ENCODE results near the gene CLMP.

Gene CLMP

DNA sequence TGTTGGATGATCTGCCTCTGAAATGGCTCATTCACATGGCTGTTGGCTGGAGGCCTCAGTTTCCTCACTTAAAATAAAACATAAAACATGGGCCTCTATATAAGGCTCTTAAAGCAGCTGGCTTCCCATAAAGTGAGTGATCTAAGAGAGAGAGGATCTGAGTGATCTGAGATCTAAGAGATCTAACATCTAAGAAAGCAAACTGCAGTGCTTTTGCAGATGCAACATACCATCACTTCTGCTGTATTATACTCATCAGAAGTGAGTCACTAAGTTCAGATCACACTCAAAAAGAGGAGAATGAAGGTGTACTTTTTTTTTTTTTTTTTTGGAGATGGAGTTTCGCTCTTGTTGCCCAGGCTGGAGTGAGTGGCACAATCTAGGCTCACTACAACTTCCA is 115.0 kb downstream of the CLMP start:
- Mint-ChIP-seq H3K9me3 (no peaks in the 10 kb centered on the region), H3K27ac (no peak overlapping the region), H3K4me1 (peaks cover 22% of the 10 kb centered on the region), H3K4me3 (no peak overlapping the region), H3K36me3 (no peaks in the 10 kb centered on the region)
- DNase-seq (ENCODE audit: low spot score in 2 of 2): no peak
- peak; percentile 46 for ATAC-seq

DNA sequence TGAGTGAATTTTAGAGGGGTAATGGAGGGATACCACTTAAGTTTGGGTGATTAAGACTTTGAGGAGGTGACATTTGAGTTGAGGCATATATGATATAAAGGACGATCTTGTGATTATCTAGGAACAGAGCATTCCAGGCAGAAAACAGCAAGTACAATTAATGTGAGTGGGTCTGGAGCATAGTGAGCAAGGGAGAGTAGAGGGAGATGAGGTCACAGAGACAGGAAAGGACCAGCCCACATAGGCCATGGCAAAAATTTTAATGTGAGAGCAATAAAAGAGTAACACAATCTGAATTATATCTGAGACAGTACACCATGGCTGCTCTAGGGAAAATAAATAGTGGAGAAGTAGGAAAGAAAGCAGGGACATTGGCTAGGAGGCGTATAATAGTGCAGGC is 118.6 kb downstream of the CLMP start:
- Mint-ChIP-seq H3K27ac (no peak overlapping the region), H3K9me3 (no peaks in the 10 kb centered on the region), H3K4me1 (peaks cover 28% of the 10 kb centered on the region), H3K36me3 (peaks cover 5% of the 10 kb centered on the region), H3K4me3 (no peak overlapping the region)
- ATAC-seq (no peak), DNase-seq (ENCODE audit: low spot score in 2 of 2) (no peak)

DNA sequence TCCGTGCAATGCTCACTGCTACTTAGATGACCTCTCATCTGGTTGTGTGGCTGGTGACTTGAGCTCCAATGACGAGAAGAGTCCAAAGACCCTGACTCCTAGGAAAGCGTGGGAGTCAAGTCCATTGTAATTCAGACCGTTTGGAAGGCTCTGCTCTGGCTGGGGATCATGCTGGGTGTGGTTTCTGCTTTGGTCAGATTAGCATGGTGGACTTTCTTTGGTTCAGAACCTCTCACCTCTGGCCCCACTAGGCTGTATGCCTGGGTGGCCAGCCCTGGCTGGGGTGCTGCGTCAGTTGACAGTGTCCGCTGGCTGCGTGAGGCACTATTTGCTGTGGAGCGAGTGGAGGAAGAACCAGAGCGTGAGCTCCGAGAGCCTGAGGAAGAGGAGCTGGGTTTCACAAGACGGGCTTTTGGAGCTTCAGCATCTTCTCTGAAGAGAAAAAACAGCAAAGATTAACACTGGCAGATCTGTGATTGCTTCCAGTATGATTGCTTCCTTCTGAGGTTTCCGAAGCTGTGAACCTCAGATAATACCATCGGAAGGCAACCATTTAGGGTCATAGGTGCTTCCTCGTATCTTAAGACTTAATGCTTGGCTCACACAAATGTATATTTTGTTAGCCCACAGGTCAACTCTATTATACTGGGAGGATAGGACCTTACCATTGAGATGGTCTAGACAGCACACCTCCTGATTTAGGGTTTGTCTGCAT is 121.5 kb downstream of the CLMP start:
- no peaks in the 10 kb centered on the region for H3K9me3 Mint-ChIP-seq
- H3K36me3 Mint-ChIP-seq: peaks cover 5% of the 10 kb centered on the region
- no peak for ATAC-seq
- H3K27ac Mint-ChIP-seq: no peak overlapping the region
- peaks cover 53% of the 10 kb centered on the region for H3K4me1 Mint-ChIP-seq
- no peak for DNase-seq (ENCODE audit: low spot score in 2 of 2)
- H3K4me3 Mint-ChIP-seq: no peak overlapping the region

DNA sequence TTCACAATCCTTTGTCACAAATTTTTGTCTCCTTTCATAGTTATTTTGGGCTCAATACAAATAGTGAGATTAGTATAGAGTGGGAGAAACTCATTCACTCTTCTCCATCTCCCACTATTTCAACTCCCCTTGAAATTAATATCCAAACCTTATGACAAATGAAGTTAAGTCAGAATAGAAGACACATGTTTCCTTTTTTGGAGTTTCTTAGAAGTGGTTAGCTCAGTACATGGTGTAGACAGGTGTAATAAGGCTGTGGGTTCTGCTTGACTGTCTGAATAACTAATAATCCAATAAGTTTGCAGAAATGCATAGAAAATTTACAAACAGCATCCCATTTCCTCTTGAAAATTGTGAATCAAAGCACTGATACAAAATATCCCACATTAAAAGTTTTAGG is 122.3 kb downstream of the CLMP start:
- H3K36me3 Mint-ChIP-seq: peaks cover 5% of the 10 kb centered on the region
- peaks cover 57% of the 10 kb centered on the region for H3K4me1 Mint-ChIP-seq
- H3K27ac Mint-ChIP-seq: peak overlapping the region; percentile 91
- no peak for DNase-seq (ENCODE audit: low spot score in 2 of 2)
- H3K4me3 Mint-ChIP-seq: no peak overlapping the region
- no peaks in the 10 kb centered on the region for H3K9me3 Mint-ChIP-seq
- peak; percentile 4 for ATAC-seq

DNA sequence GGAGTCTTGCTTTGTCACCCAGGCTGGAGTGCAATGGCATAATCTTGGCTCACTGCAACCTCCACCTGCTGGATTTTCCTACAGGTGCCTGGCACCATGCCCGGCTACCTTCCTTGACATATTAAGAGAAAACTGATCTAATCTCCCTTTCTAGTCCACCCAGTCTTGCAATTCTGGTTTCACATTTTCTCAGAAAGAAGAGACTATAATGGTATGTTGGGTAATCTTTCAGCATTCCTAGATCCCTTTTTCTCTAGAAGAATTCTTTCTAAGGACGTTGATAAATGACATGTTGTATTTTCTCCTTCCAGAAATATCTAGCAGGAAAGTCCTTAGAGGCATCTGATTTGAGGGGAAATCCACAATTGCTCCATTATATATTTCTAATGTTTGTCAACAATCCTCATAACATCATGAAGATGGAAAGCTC is 122.7 kb downstream of the CLMP start:
- Mint-ChIP-seq H3K27ac (peak overlapping the region; percentile 91), H3K4me3 (no peak overlapping the region), H3K36me3 (peaks cover 5% of the 10 kb centered on the region), H3K4me1 (peaks cover 57% of the 10 kb centered on the region), H3K9me3 (no peaks in the 10 kb centered on the region)
- DNase-seq (ENCODE audit: low spot score in 2 of 2): no peak
- ATAC-seq: no peak

DNA sequence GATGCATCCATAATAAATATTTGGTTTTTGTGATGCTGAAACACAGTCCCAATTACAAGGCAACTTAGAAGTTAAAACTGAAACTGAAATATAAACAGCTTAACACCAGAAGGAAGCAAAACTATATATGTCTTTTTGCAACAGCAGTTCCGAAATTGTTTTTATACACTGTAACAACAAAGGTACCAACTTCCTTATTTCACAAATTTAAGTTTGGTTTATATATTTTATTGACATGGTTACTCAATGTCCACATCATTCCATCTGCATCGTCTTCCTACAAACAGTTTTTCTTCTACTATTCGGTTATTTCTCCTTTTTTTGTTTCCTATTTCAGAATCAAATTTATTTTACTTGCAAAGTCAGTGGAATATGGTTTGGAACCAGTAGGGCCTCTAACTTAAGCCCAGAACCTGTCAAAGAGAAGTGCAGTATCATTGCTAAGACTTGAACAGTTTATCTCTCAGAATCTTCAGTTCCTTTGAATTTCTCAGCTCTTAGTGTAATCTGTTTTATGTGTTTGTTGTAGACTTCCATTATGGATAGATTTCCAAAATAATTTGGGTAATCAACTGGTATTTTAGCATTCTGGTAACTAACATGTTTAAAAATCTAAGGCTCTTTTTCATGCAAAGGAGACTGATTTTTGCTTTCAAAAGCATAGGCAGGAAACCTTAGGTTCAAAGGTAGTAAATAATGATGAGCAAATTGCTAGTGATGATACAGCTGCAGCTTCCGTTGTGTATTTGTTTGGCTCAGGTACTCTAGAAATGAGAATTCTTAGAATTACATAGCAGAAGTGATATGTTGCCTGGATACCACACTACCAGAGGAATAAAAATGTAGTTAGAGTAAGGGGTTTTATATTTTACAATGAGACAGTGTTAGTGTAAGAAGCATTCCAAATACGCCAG is 124.9 kb downstream of the CLMP start:
- peaks cover 5% of the 10 kb centered on the region for H3K36me3 Mint-ChIP-seq
- H3K9me3 Mint-ChIP-seq: no peaks in the 10 kb centered on the region
- ATAC-seq: peak; percentile 95
- peak overlapping the region; percentile 70 for H3K4me3 Mint-ChIP-seq
- peak overlapping the region; percentile 91 for H3K27ac Mint-ChIP-seq
- H3K4me1 Mint-ChIP-seq: peaks cover 60% of the 10 kb centered on the region
- DNase-seq (ENCODE audit: low spot score in 2 of 2): no peak

DNA sequence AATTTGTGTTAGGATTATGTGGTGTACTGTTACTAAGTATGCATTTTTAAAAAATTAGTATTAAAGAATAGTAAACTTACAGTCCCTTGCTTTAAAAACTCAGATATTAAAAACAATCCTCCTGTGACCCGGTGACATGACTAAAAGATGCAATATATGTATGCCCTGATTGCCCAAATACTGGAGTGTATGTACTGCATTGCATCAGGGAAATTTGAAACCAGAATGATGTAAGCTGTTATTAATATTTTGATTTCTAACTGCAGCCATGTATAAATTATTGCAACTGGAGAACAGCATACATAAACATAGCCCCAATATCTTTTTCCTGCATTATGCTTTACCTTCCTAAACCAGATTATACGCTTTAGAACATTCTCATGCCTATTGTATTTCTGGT is 129.4 kb downstream of the CLMP start:
- H3K36me3 Mint-ChIP-seq: peaks cover 39% of the 10 kb centered on the region
- no peaks in the 10 kb centered on the region for H3K9me3 Mint-ChIP-seq
- H3K27ac Mint-ChIP-seq: peak overlapping the region; percentile 100
- DNase-seq (ENCODE audit: low spot score in 2 of 2) (no peak), ATAC-seq (no peak)
- H3K4me1 Mint-ChIP-seq: peaks cover 55% of the 10 kb centered on the region
- peak overlapping the region; percentile 3 for H3K4me3 Mint-ChIP-seq

DNA sequence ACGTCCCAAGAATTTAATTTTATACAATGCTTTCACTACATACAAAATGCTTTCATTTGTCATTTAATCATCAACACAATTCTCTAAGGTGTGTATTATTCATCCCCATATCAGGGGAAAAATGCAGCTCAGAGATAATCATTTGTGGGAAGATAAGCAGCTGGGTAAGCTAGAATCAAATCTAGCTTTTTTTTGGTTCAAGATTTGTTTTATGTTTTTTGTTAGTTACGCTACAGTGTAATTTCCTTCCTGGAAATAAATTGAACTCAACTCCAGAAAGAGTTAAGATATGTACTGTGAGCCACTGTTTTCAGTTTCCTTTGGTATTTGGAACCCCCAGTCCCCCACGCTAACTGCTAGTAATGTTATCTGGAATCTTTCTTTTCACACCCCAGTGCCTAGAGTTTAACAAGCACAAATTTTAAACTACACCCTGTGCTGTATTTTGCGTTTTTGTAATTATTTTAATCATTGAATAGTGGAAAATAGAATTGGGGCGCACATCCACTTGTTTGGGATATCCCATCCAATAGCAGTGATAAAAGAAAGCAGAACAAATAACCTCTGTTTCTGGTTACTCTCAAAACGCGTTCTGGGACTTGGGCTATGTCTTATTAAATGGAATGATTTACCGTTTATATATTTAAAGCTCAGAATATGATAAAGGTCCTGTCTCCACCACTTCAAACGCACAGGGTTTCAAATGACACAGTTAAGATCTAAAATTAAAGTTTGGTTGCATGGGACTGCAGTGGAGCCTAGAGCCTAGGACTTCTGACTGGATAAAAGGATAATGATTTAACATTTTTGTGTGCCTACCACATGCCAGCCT is 131.0 kb downstream of the CLMP start:
- peak overlapping the region; percentile 98 for H3K4me3 Mint-ChIP-seq
- H3K27ac Mint-ChIP-seq: peak overlapping the region; percentile 100
- H3K36me3 Mint-ChIP-seq: peaks cover 55% of the 10 kb centered on the region
- H3K9me3 Mint-ChIP-seq: no peaks in the 10 kb centered on the region
- DNase-seq (ENCODE audit: low spot score in 2 of 2): no peak
- ATAC-seq: no peak
- peaks cover 47% of the 10 kb centered on the region for H3K4me1 Mint-ChIP-seq

DNA sequence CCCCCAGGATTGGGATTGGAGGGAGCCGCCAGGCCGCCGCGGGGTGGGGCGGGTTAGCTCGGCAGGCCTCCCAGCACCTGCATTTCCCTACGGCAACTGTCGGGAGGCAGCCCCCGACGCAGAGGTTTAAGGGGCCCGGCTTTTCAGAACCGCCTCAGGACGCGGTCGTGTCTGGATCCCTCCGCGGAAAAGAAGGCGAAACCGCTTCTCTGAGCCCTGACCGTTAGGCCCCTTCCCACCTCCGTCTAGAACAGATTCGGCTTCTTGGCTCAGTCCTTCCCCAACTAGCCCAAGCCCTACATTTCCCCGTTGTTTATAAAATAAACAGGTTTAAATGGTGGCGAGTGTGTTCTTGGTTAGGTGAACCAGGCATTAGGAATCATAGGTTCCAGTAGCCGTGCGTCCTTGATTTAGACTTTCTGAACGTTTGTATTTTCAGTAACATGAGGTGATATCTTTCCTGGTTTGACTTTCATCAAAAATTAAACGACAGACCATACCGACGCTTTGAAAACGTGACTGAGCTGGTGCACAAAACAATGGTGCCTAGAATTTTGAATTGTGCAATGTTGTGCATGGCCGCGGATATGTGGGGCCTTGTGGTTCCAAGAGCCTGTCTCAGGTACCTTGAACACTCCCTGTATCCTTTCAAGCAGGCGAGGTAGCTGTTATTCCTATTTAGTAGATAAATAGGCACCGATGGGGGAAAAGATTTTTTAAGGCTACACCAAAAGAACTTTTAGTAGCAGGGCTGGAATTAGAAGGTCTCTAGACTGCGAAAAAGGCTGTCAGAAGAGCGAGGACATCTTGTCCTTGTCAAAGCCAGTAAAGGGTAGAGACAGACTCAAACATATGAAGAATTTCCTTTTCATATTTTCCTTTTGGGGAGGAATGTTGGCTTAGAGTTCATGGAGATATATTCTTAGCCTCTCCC is 131.9 kb downstream of the CLMP start:
- Mint-ChIP-seq H3K9me3 (no peaks in the 10 kb centered on the region), H3K4me3 (peak overlapping the region; percentile 98), H3K27ac (peak overlapping the region; percentile 100), H3K4me1 (peaks cover 48% of the 10 kb centered on the region), H3K36me3 (peaks cover 64% of the 10 kb centered on the region)
- no peak for DNase-seq (ENCODE audit: low spot score in 2 of 2)
- peak; percentile 0 for ATAC-seq

DNA sequence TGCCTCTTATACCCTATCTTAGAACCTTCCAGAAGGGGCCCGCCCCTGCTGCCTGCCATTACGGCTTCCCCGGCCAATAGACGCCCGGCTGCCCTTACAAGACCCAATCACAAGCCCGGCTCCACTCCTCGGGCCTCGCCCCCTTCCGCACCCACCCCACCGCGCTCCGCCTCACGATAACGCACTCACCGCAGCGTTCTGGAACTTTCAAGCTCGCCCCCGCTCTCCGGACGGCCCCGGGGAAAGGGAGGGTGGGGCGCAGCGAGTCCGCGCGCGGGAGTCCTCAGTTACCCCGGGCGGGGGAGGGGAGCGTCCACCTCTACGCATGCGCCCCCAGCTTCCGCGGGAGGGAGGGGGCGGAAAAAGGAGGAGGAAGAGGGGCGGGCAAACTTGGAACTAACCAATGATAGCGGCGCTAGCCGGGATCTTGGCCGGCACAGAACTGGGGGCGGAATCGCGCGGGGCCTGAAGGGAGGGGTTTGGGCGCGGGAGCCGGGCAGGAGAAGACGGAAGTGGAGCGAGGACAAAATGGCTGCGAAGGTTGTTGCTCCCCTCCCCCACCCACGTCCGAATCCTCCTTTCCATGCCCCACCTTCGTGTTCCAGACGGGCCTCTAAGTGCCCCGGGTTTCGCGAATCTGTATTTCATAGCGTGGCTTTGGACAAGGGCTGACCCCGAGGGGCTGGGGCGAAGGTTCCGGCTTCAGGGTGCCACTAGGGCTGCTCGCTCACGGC is 132.7 kb downstream of the CLMP start:
- Mint-ChIP-seq H3K4me1 (peaks cover 56% of the 10 kb centered on the region), H3K4me3 (peak overlapping the region; percentile 98), H3K27ac (peak overlapping the region; percentile 100), H3K9me3 (no peaks in the 10 kb centered on the region), H3K36me3 (peaks cover 72% of the 10 kb centered on the region)
- DNase-seq (ENCODE audit: low spot score in 2 of 2) (peak; percentile 99 to 100), ATAC-seq (peak; percentile 93)

DNA sequence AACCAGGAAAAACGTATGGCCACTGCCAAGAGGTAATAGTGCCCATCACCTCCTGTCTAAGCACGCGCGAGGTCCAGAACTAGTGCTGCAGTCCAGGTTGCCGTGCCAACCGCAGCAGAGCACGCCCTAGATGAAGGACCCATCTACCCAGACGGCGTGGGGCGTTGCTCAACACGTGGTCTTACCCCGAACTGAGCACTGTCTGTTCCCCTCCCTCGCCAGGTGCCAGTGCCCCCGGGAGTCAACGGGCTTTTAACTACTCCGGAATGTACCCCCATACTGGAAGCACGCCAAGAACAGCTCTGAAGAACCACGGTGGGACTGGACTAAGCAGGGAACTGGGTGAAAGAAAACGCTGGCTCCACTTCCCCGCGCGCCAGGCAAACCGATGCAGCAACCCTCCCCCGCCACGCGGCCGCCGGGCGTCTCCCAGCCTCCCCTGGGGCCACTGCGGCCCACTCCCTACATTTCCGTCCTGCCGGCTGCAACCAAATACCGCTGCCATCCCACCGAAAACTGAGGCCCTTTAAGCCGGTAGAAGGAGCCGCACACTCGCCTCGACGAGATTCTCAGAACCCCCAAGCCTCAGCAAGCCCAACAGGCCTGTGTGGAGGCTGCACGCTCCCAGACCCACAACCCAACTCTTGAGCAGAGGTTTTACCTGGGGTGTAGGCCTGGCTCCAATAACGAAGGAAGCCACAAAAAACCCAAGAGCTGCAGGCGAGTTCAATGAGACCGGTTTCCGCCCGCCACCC is 133.5 kb downstream of the CLMP start, which contains the start of gene HSPA8:
Gene HSPA8 (minus strand): TSS at position 734 of the 755 bp plus-strand sequence. CDS start 812 bp downstream, outside the sequence.
- DNase-seq (ENCODE audit: low spot score in 2 of 2): peak; percentile 49 to 87
- Mint-ChIP-seq H3K9me3 (no peaks in the 10 kb centered on the region), H3K27ac (peak within 1 kb of the TSS; percentile 100), H3K36me3 (peaks cover 80% of the 10 kb centered on the region), H3K4me1 (peaks cover 63% of the 10 kb centered on the region), H3K4me3 (peak within 1 kb of the TSS; percentile 98)
- peak; percentile 38 for ATAC-seq

DNA sequence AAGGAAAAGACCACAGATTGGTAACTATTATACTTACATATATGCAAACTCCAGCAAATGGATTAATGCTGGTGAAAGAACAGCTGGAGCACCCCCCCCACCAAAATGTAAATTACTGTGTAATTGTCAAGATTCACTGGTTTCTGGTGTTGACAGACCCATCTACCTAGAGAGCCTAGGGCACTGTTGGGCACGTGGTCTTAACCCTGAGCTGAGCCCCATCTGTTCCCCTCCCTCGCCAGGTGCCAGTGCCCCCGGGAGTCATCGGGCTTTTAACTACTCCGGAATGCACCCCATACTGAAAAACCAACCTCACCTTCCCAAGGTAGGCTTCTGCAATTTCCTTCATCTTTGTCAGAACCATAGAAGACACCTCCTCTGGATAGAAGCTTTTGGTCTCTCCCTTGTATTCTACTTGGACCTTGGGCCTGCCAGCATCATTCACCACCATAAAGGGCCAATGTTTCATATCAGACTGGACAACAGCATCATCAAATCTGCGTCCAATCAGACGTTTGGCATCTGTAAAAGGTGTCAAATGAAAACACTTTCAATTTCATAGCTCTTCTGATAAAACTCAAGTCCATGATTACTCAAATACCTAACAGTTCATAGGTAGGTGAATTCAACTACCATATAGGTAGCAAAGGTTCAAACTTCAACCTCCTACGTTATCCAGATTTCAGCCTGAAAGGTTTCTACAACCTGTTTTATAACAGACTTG is 134.6 kb downstream of the CLMP start:
- no peak for DNase-seq (ENCODE audit: low spot score in 2 of 2)
- Mint-ChIP-seq H3K36me3 (peaks cover 91% of the 10 kb centered on the region), H3K9me3 (no peaks in the 10 kb centered on the region), H3K4me3 (peak overlapping the region; percentile 98), H3K4me1 (peaks cover 64% of the 10 kb centered on the region), H3K27ac (peak overlapping the region; percentile 100)
- no peak for ATAC-seq
